IPS DF 4.7 (cell line): ENCODE data around the gene PITPNC1.

Source experiments
- DNase-seq: peaks from one replicate; pipeline ENCODE4 v3.0.0-alpha.2; 2013; ENCODE audit warnings: low spot score; ENCODE audit errors: extremely low read depth

The PITPNC1 gene

DNA sequence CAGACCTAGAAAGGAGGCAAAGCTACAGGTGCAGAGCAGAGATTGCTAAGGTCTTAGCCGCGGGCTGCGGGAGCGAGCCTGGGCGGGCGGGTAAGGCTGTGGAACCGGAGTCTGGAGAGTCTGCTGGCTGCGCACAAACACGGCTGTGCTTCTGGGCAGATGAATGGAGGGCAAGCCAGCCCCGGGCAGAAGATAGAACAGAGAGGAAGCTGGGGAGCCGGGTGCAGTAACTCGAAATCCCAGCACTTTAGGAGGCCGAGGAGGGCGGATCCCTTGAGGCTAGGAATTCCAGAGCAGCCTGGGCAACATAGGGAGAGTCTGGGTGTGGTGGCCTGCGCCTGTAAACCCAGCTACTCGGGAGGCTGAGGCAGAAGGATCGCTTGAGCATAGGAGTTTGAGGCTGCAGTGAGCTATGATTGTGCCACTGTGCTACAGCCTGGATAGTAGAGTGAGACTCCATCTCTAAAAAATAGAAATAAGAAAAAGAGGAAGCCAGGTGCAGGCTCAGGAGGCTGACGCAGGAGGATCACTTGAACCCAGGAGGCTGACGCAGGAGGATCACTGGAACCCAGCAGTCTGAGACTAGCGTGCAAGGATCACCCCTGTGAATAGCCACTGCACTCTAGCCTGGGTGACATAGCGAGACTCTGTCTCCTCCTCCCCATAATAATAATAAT lies 56.3 kb downstream of the PITPNC1 start:
- no peak for DNase-seq

DNA sequence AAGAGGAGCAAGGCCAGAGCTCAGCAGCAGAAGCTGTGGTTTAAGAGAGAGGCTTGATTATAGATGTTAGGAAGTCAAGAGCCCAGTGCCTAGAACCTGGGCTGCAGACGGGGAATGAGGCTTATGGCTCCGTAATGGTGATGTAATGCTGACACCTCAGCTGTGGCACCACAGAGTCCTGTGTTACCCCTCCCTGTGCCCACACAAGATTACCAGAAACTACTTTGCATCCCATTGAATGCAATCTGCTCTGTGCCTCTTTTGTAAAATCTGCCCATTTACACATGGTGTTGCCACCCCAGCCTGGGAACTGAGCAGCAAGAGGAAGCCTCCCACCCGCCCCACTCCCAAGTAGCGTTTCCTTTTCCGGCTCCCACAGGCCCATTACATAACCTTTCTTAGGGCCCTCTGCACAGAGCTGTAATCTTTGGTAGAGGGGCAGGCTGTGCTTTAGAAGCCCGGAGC lies 57.0 kb downstream of the PITPNC1 start:
- no peak for DNase-seq

DNA sequence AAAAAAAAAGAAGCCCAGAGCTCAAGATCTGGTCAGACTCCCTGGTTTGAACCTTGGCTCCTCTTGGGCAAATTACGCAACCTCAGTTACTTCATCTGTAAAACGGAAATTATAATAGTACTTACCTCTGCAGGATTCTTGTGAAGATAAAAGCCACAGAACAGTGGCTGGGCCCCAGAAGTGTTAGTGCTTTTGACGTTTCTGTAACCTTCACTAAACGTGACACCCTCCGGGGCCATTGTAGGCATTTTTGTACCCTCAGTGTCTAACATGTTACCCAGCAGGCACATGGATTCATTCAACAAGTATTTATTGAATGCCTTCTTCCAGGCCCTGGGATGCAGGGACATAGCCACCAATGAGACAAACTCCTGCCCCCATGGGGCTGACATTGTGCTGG lies 58.0 kb downstream of the PITPNC1 start:
- no peak for DNase-seq

- DNase-seq, result no peak
Observed at GRCh38 chr17:67435786-67436185, 58.7 kb downstream of the PITPNC1 start.

GRCh38 chr17:67436233-67436632 lies 59.2 kb downstream of the PITPNC1 start:
- DNase-seq, result no peak

DNA sequence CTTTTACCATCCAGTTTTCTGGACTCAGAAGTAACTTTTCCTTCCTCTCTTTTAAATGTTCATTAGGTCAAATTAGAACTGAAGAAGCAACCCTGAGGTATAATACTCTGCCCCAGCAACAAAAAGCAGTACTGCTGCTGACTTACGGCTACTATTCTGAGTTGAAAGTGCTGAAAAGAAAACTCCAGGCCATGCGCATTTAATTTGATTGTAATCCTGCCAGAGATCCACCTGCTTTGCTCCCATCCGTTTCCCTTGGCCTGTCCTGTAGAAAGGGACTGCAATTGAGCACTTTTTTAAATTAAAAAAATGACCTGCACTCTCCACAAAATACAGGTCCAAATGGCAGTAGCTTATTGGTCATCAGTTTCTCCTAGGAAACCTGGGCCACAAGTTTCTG lies 61.6 kb downstream of the PITPNC1 start:
- DNase-seq, result no peak

DNA sequence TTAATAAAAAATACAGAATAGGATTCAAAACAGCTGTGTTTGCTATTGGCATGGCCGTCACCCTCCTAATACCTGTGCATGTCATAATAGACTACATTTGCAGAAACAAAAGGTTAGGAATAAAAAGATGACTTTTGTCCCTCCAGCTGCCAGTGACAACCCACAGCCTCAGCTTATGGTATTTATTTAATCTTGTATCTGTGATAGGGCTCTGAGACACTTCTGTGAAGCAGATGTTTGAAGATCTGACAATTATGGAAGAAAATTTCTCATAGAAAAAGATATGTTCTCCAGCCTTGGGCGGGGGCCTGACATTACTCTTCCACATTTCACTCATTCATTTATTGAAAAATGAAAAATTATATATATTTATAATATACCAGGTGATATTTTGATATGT lies 62.2 kb downstream of the PITPNC1 start:
- DNase-seq, result no peak

DNA sequence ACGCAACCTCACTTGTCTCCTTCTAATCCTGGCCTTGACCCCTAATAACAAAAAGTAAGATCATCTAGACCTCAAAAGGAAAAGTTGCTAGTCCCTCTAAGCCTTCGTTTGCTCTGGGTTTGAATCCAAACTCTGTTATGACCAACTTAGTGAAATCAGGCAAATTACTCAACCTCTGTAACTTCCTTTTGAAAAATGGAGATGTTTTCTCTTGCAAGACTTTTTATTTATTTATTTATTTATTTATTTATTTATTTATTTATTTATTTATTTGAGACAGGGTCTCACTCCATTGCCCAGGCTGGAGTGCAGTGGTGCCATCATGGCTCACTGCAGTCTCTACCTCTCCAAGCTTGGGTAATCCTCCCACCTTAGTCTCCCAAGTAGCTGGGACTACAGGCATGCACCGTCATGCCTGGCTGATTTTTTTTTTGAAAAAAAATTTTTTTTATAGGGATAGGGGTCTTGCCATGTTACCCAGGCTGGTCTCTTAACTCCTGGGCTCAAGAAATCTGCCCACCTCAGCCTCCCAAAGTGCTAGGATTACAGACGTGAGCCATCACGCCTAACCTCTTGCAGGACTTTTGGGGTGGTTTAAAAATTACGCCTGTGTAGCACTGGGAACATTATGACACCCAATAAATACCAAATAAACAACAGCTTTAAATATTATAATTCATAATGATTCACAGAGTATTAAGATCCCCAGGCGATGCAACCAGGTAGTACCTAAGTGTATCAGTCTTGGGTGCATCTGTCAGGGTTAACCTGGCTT lies 63.4 kb downstream of the PITPNC1 start:
- no peak for DNase-seq

GRCh38 chr17:67441052-67441895 lies 64.2 kb downstream of the PITPNC1 start:
- no peak for DNase-seq

- no peak for DNase-seq
Observed at GRCh38 chr17:67441896-67442219, 64.8 kb downstream of the PITPNC1 start.

GRCh38 chr17:67442787-67443624 lies 65.9 kb downstream of the PITPNC1 start:
- DNase-seq, result no peak

- no peak for DNase-seq
Observed at GRCh38 chr17:67443931-67444595, 67.0 kb downstream of the PITPNC1 start.

DNA sequence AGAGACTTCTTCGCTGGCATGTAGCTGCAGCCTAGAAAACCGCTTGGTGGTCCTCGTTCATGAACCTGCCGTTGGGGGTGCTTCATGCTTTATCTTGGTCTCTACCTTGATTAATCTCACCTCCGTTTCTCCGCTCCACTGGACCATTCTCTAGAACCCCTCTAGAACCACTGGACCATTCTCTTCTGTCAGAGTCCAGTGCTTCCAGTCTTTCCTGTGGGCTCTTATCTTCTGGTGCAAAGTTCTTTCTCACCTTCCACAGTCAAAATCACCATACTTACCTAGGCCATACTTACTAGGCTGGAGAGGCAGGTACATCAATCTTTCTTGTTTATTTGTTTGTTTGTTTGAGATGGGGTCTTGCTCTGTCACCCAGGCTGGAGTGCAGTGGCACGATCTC lies 71.4 kb downstream of the PITPNC1 start:
- no peak for DNase-seq

DNA sequence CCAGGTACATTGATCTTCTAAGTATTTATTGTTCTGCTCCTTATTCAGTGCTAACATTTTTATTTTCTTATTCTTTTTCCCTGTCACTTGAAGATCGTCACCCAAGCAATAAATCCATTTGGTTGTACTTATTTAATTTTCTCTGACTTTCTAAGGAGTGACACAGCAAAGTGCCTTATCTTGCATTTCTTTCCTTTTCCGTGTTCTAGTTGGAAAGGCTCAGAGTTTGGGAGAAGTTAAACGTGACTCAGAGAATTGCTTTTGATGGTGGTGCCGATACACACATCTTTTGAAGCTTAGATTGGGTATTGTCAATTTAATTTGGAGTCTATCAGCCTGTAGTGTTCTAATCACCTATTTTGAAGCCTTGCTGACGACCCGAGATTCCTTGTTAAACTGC lies 72.0 kb downstream of the PITPNC1 start:
- DNase-seq, result no peak

DNA sequence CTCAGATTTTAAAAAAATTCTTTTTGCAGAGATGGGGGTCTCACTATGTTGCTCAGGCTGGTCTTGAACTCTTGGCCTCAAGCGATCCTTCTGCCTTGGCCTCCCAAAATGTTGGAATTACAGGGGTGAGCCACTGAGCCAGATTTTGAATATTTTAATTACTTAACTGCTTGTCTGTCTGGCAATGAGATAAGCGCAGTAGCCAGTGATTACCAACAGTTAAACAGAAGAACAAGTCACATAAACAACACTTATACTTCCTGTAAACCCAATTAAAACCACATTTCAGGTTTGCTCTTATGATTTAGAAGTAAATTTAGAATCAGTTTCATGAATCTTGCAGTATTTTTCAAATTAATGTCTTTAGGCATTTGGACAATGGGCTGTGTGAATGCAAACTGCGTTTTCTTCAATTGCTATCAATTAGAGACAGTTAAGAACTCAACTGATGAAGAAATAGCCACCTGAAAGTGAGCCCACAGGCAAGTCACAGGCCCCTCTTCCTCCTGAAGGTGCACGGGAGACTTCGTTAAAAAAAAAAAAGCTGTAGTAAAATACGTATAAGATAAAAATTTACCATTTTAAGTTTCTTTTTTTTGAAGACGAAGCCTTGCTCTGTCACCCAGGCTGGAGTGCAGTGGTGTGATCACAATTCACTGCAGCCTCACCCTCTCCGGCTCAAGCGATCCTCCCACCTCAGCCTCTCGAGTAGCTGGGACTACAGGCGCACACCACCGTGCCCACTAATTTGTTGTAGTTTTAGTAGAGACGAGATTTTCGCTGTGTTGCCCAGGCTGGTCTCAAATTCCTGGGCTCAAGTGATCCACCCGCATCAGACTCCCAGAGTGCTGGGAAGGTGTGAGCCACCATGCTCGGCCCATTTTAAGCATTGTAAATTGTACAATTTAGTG lies 73.0 kb downstream of the PITPNC1 start:
- DNase-seq, result no peak

GRCh38 chr17:67452681-67453554 lies 75.8 kb downstream of the PITPNC1 start:
- DNase-seq, result no peak

DNA sequence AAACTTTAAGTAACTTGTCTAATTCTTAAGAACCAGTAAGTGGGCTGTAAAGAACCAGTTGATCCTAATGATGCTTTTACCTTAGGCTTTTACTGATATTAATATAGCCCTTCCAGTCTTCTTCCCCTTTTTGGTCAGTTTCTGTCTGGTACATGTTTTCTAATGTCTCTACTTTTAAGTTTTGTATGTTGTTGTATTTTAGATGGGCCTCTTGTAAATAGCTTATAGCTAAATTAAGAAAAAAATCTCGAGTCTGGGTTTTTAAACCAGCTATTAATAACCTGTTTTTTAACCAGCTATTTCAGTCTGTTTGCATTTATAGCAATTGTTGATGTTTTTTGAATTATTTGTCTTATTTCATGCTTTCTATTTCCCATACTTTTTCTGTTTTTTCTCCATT lies 79.0 kb downstream of the PITPNC1 start:
- DNase-seq, result no peak

- DNase-seq, result no peak
Observed at GRCh38 chr17:67456889-67457288, 79.8 kb downstream of the PITPNC1 start.

GRCh38 chr17:67458203-67458602 lies 81.1 kb downstream of the PITPNC1 start:
- DNase-seq, result no peak
